Right hindlimb (tissue), 1 donor: ENCODE data around the gene AHSA1.
"Not testable (repeated sequence)": the region's sequence is repeated elsewhere in the genome, so short reads cannot be mapped to it uniquely, and the experiment has no call there.

Experiments
- DNase-seq: peaks from one replicate; pipeline ENCODE4 v3.0.0-alpha.2; 2018

AHSA1 gene

DNA sequence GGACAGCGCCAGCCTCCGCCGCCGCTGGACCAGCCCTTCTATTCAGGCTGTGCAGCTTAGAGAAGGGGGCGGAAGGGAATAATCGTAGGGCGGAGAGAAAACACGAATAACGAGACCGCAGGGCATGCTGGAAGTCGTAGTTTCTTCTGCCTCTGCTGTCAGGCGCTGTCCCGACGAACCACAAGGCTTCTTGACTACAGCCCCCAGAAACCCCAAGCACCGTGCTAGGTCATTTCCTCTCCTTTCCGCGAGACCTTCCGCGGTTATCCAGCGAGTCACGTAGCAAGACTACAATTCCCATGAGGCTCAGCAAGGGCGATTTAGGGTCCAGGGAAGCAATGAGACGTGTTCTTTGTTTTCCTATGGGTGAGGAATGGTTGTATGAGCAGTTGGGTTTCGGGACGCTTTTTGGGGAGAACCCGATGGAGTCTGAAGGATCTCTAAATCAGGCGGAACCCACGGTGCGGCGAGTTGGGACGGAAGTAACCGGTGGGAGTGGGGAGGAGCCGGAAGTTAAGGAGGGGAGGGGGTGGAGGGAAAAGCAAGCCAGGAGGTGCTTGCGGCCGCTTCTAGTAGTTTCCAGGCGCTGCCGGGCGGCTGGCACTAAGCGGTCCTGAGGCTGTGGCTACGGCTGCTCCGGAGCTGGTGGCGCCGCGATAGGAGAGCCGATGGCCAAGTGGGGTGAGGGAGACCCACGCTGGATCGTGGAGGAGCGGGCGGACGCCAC is at the start of gene AHSA1, which contains the start of gene VIPAS39:
AHSA1 (plus strand) TSS at position 572 of the 727 bp plus-strand sequence; CDS start at position 669, 97 bp downstream.
VIPAS39 (minus strand) TSS at position 80 of the 727 bp plus-strand sequence. CDS start 3,499 bp downstream, outside the sequence.
- peak; percentile 98 for DNase-seq

DNA sequence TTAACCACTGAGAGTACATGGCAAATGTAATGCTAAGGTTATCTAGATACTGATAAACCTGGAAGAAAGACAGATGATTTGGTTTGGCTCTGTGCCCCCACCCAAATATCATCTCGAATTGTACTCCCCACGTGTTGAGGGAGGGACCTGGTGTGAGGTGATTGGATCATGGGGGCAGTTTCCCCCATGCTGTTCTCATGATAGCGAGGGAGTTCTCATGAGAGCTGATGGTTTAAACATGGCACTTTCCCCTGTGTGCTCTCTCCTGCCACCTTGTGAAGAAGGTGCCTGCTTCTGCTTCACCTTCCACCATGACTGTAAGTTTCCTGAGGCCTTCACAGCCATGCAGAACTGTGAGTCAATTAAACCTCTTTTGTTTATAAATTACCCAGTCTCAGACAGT is 48.8 kb upstream of the AHSA1 start:
- no peak for DNase-seq

DNA sequence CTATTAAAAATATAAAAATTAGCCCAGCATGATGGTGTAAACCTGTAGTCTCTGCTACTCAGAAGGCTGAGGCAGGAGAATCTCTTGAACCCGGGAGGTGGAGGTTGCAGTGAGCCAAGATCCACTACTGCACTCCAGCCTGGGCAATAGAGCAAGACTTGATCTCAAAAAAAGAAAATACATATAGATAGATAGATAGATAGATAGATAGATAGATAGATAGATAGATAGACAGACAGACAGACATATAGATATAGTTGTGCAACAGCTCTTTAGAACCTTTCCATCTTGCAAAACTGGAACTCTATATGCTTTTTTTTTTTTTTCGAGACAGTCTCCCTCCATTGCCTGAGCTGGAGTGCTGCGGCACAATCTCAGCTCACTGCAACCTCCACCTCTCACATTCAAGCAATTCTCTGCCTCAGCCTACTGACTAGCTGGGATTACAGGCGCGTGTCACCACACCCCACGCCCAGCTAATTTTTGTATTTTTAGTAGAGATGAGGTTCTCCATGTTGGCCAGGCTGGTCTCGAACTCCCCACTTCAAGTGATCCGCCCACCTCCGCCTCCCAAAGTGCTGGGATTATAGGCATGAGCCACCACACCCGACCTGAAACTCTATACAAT is 42.4 kb upstream of the AHSA1 start:
- DNase-seq = not testable (repeated sequence)

DNA sequence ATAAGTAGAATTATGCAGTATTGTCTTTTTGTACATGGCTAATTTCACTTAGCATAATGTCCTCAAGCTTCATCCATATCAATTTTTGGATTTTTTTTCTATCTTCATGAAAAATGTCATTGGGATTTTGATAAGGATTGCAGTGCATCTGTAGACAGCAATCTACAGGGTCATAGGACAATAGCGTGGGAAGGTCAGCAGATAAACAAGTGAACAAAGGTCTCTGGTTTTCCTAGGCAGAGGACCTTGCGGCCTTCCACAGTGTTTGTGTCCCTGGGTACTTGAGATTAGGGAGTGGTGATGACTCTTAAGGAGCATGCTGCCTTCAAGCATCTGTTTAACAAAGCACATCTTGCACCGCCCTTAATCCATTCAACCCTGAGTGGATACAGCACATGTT is 41.8 kb upstream of the AHSA1 start:
- not testable (repeated sequence) for DNase-seq

DNA sequence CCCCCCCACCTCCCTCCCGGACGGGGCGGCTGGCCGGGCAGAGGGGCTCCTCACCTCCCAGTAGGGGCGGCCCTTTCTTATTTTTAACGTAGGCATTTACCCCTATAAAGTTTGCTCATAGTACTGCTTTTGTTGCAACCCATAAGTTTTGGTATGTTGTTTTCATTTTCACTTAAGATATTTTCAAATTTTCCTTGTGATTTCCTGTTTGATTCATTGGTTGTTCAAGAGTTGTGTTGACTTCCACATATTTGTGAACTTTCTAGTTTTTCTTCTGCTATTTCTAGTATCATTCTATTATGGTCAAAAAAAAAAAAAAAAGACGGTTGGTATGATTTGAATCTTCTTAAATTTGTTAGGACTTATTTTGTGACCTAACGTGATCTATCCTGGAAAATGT is 41.1 kb upstream of the AHSA1 start:
- DNase-seq = no peak

DNA sequence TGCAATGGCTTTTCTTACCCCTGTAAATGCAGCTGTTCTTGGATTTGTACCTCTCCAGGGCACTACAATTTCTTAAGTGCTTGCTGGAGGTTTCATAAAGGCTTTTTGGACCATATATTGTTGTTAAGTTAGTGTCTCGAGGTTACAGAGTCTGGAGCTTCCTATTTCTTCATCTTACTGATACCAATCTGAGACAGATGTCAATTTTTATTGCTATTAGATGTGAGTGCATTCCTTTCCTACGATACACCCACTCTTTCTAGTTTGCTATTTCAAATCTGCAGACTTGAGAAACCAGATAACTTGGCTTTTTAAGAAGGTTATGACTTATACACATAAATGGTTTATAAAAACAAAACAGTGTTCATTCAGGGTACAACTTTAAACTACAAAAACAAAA is 36.7 kb upstream of the AHSA1 start:
- no peak for DNase-seq

DNA sequence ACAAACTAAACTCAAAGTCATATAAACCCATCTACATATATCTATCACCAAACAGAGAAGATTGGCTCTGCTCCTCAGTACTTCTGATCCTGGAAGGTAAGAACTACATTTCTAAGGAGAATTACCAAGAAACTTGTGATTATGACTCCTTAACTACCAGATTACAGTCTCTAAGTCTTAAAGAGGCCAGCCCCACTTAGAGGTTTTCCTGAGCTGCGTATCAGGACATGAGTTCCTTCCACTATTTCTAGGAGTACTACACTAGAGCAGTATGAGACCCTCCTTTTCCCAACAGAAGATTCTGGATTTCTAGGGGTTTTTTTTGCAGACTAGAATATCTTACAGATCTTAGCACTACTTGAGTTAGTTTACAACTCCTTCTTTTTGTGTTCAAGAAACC is 34.5 kb upstream of the AHSA1 start, which contains the start of gene NOXRED1:
NOXRED1 (minus strand) TSS at position 101 of the 400 bp plus-strand sequence. CDS start 634 bp downstream, outside the sequence.
- no peak for DNase-seq

DNA sequence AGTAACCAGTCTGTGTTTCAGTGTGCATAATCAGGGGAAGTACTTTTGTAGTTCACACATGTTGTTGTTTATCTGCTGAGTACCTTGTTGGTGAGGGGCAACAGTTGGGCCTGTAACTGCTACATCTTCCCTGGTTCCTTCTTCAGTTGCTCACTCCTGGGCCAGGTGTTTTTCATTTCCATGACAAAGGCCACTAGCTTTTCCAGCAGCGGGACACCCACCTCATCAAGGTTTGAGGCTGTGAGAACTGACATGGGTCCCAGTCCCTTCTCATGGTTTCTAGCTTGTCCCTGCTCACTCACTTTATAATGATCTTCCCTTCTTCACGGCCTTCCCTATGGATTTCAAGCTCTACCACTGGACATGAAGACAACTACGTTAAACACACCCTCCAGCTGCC is 33.0 kb upstream of the AHSA1 start:
- no peak for DNase-seq

DNA sequence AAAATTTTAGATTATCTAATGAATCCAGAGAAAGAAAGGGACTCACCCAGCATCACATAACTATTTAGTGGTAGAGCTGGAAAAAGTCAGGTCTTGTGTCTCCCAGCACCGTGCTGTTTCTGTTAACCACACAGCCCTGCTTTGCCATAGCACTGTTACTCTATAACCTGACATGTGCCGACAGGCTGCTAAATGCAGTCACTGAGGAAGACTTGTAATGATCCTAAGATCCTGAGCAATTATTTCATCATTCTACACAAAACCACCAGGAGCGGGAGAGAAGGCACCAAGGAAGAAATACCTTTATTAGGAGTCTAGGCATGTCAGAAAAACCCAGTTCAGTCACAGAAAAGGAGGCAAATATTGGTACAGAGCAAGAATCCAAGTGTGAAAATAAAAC is 31.5 kb upstream of the AHSA1 start:
- no peak for DNase-seq

DNA sequence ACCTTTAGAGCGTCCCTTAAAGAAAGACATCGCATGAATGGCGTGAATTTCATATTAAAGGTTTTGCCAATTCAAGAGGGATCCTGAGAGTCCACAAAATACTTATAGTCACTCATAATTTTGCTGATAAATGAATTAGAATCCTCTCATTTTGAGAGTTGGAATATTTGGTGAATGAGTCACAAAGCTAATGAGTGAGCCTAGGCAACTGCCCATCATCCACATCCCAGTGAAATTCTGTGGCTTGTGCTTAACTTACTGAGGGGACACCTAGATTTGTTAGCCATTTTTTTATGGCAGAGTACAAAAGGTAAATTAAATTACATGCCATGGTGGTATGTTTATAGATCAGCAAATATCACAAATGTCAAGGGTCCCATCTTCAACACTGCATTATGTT is 21.9 kb upstream of the AHSA1 start:
- DNase-seq = no peak

DNA sequence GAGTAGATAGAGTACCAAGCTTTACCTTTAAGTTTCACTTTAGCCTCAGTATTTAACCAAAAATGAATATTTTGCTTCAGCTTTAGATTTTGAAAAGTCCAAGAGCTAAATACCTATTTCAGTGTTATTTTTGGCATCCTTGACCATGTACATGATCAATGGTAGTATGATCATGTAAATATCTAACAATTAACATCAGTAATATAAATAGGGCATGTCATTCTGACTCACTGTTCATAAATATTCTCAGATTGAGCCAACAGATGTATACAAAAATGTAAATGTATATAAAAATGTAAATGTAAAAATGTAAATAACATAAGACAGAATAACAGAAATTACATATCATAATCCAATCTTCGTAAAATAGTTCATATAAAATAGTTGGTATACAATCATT is 19.3 kb upstream of the AHSA1 start:
- no peak for DNase-seq

DNA sequence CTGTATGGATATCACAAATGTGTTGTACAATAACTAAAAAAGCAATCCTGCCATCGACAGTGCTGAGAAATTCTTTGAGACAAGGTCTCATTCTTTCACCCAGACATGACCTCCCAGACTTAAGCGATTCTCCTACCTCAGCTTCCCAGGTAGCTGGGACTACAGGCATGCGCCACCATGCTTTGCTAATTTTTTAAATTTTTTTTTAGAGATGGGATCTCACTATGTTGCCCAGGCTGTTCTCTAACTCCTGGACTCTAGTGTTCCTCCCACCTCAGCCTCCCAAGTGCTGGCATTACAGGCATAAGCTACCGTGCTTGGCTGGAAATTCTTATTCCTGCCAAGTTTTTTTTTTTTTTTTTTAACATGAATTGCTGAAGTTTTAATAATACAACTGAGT is 18.0 kb upstream of the AHSA1 start:
- DNase-seq = no peak

DNA sequence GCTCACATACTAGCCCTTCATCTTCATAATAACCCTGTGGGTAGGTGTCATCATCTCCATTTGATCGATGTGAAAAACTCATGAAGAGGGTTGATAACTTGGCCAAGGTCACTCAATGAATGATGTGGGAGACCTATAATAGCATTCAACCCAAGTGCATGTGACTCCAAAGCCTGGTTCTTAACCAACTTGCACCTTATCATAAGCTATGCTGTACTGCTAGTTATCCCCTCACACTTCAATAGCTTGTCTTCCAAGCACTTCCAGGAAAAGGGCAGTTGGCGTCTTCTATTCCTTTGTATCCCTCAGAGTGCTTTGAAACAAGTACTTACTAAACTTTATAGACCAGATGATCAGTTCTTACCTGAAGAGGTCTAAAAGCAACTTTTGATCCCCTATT is 15.7 kb upstream of the AHSA1 start:
- DNase-seq = no peak

DNA sequence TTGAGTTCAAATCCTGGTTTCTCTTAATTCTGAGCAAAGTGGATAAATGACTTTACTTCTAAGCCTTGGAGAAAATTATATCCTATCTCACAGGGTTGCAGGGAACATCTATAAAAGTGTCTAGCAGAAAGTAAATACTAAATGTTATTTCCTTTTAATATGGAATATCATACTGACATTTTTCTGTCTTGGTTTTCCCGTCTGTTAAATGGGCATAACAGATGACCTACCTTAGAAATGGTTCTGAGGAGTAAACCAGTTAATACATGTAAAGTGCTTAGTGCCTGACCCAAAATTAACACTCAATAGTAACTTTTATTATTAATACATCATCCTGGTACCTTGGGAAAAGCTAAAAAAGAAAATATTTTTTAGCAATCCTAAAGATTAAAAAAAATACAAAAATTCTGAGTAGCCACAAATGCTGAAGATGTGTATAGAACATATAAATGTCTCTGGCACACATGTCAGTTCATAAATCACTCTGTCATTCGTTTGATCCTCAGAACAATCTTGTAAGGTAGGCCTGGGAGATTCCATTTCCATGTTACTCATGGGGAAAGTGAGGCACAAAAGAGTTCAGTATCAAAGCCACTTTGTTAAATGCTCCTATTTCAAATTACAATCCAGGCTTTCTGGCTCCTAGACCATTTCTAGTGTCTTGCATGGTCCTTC is 1.8 kb upstream of the AHSA1 start:
- no peak for DNase-seq

DNA sequence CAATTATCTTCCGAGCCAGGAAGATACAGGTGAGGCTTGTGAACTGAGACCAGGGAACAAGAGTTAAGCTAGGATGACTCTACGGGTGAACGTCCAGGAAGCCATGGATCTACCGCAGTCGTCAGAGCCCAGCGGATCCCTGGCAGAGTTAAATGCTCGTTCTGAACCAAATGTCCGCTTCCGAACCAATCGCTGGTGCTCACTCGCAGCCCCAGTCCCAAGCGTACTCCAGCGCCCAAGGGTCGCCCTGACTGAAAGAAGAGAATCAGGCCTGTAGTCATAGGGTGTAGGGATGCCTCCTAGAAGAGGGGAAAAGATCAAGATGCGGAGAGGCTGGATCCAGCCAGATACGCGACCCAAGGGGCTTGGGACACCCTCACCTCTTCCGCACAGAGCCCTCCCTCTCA is 775 bp upstream of the AHSA1 start:
- DNase-seq = no peak

DNA sequence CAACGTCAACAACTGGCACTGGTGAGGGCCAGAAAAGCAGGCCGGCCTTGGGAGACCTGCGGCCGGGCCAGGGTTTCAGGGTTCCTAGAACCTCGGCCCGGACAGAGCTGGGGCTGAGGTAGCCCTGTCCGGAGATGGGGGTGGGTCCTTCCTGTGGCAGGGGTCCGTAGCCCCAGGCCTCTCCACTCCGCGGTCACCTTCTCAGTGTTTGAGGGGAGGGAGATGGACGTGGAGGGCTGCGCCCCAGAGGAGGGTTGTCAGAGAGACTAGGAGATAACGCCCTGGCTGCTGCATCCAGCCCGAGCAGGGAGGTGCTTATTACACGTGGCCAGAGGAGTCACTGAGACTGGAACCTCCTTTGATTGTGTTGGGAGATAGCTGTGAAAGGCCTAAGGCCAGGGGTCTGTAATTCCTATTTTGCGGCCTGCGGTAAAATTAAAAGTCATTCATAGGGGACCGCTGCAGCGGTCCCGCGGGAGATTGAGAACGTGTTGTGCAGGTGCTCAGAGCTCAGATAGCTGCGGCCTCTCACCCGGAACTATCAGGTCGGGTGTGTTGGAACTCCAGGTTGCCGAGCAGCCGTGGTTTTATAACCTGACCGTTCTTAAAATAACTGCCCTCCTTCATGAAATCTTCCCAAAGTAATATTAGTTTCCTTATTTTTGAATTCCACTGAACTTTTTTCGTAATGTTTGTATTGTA is 507 bp downstream of the AHSA1 start:
- DNase-seq = no peak

DNA sequence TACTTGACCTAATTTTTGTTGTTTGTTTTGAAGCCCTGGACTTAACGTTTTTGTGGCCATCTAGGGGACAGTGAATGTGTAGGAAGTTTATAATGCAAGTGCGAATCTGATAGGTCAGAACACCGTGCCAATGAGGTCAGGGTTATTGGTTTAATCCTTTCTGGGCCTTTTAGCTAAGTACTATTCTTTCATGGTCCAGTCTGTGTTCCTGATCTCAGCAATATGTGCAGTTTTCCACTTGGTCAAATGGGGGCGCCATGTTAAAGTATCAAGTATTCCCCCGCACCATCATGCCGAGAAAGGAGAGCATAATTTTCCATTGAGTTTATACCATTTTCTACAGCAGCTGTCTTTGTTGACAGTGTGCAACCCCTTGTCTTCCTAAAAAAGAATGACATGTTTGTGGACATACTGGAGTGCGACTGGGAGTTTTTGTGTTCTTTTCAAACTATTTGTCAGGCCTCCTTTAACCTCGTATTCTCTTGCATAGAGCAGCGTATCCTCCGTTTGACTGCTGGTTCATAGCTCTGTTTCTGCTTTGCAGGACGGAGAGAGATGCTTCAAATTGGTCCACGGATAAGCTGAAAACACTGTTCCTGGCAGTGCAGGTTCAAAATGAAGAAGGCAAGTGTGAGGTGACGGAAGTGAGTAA is 1.3 kb downstream of the AHSA1 start:
- peak; percentile 54 for DNase-seq

DNA sequence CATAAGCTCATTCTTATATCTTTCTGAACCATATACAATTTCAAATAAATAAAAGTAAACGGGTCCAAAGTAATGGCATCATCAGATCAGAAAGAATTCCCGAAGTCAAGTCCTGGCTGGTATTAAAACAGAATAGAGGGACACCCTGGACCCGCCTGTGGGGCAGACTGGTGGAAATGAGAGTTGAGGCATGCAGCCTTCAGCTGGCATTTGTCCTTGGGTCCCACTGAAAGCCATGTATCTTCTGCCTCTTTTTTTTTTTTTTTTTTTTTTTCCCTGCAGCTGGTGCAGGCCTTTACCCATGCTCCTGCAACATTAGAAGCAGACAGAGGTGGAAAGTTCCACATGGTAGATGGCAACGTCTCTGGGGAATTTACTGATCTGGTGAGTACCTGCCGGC is 9.9 kb downstream of the AHSA1 start:
- DNase-seq = no peak

DNA sequence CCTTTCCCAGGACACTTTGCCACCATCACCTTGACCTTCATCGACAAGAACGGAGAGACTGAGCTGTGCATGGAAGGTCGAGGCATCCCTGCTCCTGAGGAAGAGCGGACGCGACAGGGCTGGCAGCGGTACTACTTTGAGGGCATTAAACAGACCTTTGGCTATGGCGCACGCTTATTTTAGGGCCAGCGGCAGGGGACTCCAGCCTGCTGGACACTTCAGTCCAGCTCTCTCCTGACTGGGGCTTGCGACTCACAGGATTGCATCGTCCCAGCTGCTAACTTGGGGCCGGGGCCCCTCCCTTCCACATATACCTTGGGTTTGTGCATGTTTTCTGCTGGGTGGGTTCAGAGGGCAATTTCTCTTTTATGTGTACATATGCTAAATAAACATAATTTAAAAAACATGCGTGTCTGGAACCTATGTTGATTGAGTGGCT is 11.2 kb downstream of the AHSA1 start:
- no peak for DNase-seq

DNA sequence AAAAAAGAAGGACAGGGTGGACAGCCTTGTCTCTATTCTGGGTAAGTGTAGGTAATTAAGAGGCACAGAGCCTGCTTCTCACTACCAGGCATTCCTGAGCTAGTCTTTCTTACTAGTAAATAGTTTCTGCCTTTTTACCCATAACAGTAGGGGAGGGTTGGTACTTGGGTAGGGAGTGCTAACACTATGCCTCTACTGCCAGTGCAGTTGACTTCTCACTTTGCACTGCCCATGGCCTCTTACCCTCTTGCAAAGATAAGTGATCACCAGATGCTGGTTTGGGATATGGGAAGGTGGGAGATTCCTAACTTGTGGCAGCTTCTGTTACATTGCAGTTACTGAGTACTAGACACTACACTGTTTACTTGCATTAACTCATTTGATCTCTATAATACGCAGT is 11.6 kb downstream of the AHSA1 start:
- DNase-seq = no peak

DNA sequence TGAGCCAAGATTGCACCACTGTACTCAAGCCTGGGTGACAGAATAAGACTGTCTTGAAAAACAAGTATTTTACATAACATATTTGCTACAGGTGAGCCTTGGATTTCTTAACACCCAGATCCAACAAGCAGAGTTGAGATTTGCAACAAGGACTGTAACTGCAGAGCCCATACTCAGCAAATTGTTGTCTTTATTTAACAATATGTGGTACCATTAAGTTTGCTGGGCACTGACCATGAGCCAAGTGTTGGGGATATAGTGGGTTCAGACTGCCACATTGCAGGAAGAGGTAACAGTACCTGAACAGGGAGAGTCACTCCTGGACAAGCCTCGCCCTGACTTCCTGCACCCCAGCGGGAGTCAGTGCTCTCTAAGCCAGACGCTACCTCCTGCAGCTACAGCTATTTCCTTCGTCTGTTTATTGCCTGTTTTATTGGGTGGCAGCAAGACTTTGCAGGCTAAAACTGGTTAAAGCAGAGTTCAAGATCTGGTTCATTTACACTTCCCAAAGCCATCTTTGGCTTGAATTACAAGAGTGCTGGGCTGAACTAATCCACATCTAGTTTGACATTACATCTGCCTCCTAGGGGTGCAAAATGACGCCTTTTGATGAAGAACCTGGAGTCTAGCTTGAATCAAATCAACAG is 12.5 kb downstream of the AHSA1 start:
- DNase-seq = no peak

DNA sequence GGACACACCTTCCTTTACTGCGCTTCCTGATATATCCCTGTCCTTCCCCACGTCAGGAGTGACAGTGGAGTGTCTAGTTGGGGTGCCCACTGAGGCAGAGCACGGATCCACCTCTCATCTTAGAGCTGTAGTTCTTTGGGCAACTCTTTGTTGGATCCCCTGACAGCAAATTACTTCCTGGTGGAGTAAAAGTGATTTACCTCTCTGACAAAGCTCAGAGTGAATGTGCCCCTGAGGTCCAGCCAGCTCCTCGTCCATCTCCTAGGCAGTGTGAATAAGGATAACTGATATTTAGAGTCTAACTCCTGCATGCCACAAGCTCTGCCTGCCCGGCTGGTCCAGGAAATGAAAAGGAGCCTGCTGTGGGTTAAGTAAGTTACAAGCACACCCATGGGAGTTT is 16.0 kb downstream of the AHSA1 start:
- DNase-seq = no peak
